Neural progenitor cell (in vitro differentiated cells): ENCODE measurements around the gene ANLN.

Experiments used
- CTCF ChIP-seq: fragments of 200-600 bp; sonication (generic); IDR thresholded peaks from 2 replicates; pipeline ENCODE4 v1.5.1; 2017; ENCODE audit warnings: antibody characterized with exemption, mild to moderate bottlenecking
- EZH2 ChIP-seq: fragments of 200-600 bp; sonication (generic); IDR thresholded peaks from 2 replicates; pipeline ENCODE4 v1.6.1; 2017; ENCODE audit warnings: antibody characterized with exemption, mild to moderate bottlenecking, moderate library complexity

DNA sequence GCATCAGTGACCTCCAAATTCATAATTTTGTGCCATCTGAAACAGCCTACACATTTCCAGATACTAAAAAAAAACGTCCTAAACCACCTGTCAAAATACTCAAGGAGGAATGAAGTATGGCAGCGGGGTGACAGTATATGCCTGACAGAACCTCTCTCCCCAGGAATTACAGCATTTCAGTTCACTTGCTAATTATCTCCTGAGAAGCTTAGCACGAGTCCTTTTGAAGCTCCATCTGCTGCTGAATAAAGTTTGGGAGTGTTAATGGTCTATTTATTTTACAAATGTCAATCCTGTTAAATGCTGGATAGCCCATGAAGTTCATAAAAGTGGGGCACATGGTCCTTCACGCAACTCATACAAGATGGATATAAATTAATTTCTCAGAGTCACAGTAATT lies 29.4 kb upstream of the ANLN start:
- TF ChIP-seq EZH2 (no peak), CTCF (no peak)
